Measurements from ENCODE around the gene LIAS.
"Not testable (repeated sequence)": the region's sequence is repeated elsewhere in the genome, so short reads cannot be mapped to it uniquely, and the experiment has no call there.

The LIAS gene

DNA sequence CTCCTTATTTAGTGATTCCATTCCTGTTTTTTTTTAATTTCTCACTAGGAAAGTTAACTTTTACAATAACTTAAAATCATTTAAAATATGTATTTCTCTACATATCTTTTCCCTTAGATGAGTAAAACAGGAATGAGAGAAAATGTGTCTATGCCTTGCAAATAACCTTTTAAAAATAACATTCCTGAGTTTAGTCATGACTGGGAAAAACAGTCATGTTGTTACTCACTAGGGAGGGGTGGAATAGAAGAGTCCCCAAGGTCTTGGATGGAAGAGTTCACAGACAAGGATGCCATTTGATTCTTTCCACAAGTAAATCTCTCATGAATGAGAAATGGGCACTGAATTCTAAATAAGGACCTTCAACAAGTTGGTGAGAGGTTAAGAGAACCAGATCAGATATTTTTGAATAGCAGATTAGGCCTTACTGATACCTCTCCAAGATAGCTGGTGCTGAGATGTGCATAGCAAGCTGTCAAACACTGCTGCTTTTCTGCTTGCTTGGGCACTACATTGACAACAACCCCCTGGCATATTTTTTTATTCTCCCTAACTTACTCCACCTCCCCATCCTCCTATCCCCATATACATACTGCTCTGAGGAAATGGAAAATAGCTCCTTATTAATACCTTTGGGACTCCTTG, 43.3 kb downstream of the LIAS start:
- DNase-seq, result no peak

DNA sequence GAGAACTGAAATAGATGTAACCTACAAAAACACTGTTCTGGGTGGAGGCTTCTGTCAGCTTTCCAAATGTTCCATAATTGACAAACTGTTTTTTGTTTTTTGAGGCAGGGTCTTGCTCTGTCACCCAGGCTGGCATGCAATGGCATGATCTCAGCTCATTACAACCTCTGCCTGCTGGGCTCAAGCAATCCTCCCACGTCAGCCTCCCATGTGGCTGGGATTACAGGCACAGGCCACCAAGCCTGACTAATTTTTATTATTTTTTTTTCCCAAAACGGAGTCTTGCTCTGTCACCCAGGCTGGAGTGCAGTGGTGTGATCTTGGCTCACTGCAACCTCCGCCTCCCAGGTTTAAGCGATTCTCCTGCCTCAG, 43.8 kb downstream of the LIAS start:
- not testable (repeated sequence) for DNase-seq

DNA sequence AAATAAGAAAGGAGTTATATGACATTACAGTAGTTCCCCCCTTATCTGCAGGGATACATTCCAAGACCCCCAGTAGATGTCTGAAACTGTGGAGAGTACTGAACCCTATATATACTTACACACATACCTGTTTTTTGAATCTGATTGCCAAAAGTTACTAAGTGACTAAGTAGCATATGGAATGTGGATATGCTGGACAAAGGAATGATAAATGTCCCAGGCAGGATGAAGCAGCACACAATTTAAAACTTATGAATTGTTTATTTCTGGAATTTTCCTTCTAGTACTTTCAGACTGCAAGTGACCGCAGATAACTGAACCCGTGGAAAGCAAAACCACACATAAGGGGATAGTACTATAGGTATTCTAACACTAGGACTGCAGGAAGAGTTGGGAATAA, 45.7 kb downstream of the LIAS start:
- DNase-seq, result no peak

DNA sequence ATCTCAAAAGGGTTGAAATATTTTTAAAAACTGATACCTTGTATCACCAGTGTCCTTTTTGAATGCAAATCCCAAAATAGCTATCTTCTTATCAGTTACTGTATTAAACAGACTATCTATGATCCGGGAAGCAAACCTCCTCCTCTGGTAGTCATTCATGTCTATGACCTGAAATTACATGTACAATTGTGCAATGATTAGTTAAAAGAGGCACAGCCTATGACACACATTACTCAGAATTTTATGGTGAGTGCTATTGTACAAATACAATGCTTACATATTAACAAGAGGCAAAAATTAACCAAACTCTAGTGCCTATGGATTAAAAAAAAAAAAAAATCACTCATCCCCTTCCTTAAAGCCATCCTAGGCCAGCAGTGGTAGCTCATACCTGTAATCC, 46.7 kb downstream of the LIAS start:
- no peak for DNase-seq

DNA sequence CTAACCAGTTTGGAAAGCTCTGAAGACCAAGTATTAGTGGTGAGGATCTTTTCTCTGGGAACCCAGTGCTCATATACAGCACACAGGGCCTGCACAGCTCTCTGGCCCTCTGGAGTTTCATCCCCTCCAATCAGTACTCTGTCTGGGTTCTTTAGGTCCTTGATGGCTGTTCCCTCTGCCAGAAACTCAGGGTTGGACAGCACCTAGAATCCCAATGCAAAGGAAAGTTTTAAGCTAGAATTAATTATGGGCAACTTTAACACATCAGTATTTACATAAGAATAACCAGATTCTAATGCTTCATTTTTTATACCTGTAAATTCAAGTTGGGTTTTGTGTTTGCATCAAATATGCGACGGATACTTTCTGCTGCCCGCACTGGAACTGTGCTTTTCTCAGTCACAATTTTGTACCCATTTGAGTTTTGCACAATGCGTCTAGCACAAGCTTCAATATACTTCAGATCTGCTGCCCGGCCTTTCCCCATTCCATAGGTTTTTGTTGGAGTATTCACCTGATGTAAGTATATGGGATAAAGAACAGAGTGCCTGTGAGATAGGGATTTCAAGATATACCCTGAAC, 51.6 kb downstream of the LIAS start:
- DNase-seq, result no peak

DNA sequence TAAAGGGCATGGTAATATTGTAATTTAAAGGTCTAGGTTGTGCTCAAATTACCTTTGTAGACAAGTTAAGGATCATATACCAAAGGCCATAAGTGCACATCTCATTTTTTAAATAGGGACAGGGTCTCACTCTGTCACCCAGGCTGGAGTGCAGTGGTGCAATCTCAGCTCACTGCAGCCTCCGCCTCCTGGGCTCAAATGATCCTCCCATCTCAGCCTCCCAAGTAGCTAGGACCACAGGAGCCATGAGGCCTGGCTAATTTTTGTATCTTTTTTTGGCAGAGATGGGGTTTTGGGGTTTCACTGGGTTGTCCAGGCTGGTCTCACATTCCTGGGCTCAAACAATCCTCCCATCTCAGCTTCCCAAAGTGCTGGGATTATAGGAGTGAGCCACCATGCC, 55.4 kb downstream of the LIAS start:
- not testable (repeated sequence) for DNase-seq

DNA sequence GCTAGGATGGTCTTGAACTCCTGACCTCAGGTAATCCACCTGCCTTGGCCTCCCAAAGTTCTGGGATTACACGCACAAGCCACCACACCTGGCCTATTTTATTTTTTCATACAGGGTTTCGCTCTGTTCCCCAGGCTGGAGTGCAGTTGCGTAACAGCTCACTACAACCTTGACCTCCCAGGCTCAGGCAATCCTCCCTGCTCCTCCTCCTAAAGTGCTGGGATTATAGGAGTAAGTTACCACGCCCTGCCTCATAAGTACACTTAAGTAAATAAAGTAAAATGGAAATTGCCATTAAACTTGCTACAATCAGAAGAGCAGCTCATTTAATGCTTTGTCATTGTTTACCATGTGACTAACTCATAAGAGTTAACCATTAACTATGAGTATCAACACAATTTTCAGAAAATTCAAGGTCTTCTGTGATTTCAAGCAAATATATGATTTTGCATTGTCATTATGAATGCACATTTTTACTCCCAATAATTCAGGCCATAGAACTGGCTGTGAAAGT, 56.1 kb downstream of the LIAS start:
- no peak for DNase-seq

DNA sequence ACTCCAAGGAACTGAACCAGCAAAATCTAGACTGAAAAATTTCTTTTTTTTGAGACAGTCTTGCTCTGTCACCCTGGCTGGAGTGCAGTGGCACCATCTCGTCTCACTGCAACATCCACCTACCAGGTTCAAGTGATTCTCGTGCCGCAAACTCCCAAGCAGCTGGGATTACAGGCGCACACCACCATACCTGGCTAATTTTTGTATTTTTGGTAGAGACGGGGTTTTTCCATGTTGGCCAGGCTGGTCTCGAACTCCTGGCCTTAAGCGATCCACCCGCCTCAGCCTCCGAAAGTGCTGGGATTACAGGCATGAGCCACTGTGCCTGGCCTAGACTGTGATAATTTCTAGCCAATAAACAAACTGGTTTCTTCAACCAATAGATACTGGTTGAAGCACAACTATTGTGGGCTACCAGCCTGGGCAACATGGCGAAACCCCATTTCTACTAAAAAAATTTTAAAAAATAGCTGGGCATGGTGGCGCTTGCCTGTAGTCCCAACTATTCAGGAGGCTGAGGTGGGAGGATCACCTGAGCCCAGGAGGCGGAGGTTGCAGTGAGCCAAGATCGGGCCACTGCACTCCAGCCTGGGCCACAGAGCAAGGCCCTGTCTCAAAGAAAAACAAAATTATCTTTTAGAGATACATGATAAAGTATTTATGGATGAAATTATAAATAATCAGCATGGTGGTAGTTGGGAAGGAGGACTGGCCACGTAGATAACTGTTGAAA, 57.0 kb downstream of the LIAS start:
- not testable (repeated sequence) for DNase-seq

DNA sequence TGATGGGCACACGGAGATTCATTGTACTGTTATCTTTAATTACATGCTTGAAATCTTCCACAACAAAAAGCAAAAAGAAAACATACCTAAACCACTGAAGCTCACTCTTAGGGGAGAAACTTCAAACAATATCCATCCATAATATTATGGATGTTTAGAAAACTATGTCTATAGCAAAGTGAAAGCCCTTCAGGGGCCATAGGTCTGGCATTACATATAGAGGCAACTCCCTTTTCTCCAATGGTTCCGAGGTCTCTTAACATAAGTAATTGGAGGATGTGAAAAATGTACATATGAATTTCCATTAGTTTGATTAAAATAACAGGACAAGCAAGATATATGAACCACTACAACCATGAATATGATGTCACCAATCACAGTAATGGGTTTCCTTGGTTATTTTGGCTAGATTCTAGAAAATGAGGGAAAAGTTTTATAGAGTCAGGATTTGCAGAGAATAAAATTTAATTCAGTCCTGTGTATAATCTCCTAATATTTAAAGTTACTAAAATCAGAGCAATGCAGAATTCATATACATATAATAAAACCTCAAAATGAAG, 57.6 kb downstream of the LIAS start:
- DNase-seq, result no peak

DNA sequence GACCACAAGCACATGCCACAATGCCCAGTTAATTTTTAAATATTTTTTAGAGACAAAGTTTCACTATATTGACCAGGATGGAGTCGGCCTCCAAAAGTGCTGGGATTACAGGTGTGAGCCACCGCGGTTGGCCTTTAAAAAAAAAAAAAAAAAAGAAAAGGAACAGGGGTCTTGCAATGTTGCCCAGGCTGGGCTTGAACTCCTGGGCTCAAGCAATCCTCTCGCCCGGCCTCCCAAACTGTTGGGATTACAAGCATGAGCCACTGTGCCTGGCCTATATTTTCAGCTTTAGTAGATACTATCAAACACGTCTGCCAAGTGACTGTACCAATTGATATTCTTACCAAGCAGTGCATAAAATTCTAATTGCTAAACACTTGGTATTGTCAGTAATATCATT, 59.6 kb downstream of the LIAS start:
- no peak for DNase-seq

DNA sequence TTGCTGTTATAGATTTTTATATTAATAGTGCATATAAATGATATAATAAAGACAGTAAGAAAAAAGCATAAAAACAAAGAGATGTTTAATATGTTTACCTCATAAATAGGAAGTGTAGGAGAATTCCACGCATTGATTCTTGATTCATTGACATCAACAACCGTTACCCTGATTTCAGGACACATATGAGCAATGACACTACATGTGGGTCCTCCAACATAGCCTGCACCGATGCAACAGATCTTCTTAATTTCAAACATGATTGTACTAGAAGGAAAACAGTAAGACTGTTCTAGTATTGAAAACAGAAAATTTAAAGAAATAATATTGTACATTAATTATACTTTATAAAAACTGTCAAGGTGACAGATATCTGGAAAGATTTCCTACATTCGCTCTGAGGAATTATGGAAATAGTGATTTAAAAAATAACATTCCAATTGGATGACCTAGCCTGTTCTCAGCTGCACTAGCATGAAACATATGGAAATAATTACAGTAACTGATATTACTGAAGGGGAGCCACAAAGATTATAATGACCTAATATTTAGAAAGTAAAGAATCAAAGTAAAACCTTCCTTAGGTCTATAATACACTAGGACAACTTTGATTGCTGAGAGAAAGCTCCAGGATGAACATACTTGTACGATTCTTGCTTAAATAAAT, 62.5 kb downstream of the LIAS start:
- DNase-seq, result no peak

DNA sequence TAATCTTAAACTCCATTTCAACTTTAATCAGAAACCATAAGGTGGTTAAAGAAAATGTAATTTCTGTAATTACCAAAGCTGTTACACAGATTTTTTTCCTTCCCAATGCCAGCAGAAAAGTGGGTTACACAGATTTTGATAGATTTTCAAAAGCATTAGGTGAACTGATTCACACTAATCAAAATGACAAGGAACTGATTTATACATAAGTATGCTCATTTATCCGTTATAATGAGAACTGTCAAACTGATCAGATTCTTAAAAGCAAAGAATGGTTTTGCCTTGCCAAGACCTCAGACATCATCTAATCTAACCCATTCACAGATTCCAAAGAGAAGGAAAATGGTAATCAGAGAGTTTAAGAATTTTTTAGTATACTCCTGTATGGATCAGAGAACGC, 63.2 kb downstream of the LIAS start:
- DNase-seq, result no peak

DNA sequence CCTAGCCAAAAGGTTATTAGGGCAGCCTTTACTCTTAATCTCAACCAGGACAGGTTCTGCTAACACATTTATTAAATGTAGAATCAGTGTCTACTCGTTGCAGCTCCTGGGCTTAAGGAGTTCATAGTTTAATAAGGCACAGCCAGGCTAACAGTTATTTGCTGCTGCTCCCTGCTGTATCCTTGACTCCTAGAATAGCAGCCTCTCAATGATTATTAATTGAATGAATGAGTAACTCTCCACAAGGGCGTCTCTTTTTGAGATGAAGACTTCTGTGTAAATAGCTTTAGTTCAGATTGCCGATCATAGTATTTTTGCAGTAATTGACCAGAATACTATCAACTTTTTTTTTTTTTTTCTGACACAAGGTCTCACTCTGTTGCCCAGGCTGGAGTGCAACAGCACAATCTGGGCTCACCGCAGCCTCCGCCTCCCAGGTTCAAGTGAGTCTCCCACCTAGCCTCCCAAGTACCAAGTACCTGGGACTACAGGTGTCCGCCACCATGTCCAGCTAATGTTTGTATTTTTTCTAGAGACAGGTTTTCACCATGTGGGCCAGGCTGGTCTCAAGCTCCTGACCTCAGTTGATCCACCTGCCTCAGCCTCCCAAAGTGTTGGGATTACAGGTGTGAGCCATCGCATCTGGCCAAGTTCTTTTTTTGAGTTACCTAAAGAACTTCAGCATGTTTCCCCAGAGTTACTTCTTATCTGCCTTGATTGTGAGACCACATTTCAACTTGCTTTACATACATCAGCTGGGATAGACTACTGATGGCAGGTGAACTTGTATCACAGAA, 65.5 kb downstream of the LIAS start:
- no peak for DNase-seq

DNA sequence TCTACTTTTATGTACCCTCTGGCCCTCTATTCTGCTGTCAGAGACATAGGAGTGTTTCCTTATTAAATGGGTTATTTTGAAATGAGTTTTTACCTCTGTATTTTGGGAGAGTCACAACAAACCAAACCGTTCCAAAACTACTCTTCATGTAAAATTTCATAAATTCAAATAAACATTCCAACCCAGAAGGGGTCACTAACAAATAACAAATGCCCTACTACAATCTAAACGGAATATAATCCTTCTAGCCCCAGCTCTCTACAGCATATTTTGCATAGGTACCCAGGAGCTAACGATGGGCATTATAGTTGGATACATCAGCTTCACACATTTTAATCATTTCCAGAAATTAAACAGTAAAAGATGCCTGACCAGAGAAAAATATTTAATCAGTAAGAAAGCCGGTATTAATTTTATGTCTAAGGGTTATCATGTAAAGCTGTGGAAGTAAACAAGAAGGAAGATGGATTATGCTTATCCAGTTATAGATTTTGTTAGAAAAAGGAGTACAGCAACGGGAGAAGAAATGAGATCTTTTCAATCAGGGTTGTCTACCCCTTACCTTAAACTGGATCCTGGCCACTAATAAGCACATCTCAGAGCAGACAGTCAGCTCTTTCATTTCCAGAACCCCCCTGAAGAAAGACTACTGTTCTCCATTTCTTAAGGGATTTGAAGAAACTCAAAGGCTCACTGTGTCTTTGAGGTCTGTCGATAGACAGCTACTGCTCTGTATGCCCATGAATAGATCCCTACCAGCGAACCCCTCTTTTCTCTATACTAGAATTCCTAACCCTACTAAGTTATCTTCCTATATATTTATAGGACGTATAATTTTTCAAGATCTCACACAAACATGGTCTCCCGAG, 67.2 kb downstream of the LIAS start:
- DNase-seq, result no peak

DNA sequence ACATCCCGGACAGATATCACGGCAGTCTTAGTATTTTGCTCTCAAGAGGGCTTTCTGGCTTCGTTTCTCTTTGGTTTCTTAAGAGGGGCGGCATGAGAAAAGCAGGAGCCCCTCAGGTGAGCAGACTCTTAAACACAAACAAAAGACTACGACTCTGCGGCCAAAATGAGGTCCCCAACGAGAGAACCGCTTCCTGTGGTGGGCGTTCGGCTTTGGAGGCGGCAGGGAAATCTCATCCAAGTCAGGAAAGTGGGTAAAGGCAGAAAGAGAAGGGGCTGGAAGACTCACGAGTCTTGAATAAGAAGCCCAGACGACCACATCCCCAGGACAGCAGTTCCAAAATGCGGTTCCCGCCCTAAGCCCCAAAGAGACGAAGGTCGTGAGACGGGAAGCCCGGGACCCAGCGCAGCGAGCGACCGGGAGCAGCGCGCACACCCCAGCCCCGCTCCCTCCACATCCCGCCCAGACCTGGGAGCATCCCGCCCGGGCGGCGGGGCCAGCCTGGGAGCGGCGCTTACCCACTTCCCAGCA, 68.0 kb downstream of the LIAS start:
- DNase-seq, result no peak

DNA sequence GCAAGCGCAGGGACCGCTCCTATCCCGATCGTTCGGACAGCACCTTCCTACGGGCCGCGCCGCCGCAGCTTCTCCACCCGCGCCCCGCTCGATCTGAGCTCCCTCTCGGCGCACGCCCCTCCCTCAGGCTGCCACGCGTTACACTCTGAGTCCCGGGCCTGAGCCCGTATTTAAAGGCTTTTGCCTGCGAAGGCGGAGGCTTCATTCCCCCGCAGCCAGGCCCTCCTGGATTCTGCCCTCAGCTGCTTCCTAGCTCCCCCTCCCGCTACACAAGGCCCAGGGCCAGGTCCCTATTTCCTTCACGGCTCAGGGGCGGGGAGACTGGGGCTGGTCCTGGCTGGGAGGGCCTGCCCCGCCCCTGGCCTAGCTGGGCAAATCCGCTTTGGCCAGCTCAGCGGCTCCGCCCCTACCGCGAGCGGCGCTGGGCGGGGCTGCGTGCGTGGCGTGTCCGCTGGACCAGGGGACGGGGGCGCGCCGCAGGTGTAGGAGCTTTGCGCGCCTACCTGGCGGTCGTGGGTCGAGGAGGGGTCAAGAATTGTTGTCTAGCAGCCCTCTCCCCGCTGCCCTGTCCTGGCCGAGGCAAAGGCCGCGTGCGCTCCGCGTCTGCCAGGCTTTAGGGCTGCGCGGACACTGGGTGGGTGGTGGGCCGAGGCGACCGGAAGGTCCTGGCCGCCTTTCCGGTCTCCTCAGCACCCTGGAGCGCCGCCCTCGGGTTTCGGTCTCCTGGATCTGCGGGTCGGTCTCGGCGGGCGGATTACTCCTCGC, 68.6 kb downstream of the LIAS start, which contains the start of gene UGDH:
Gene UGDH, minus strand, starts transcription at position 144 of the 765 bp plus-strand sequence. CDS start 5,927 bp downstream, outside the sequence.
- peak; percentile 98 for DNase-seq

DNA sequence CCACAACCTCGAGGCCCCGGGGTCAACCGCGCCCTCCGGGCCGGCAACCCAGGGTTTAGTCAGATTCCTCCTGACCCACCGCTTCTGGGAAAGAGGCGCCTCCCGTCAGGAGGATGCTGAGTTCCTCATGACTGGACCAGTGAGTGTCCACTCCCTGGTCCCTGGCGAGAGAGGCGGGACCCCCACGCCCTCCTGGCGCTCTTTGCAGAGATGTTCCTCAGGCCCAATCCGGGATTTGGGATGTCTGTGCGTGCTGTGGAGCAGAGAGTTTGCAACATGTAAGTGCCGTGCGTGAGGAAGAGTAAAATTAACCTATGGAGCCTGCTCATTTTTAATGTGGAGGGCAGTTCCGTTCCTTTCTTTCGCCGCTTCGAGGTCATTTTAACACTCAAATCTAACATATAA, 69.2 kb downstream of the LIAS start:
- DNase-seq, result no peak

All from T1000 (cell line).